Stimulated activated CD4-positive, alpha-beta T cell treated with anti-CD3 and anti-CD28 coated beads, Interleukin-2, amount 100 ng/mL, for 24 hours (primary cell): Measurements from ENCODE around the gene PHLDB3.
"Not testable (repeated sequence)": the region's sequence is repeated elsewhere in the genome, so short reads cannot be mapped to it uniquely, and the experiment has no call there.

Experiments
- DNase-seq, 2 donors: peaks; one replicate each; pipeline ENCODE4 v3.0.0-alpha.2; 2020

The PHLDB3 gene

GRCh38 chr19:43439032-43439708 is 65.4 kb downstream of the PHLDB3 start:
- peak in 1 of 2 donors; percentile 20 for DNase-seq

GRCh38 chr19:43438291-43439031 is 66.1 kb downstream of the PHLDB3 start:
- DNase-seq, result peak in 1 of 2 donors; percentile 20

GRCh38 chr19:43437712-43438111 is 66.8 kb downstream of the PHLDB3 start:
- DNase-seq, result no peak

GRCh38 chr19:43437284-43437683 is 67.3 kb downstream of the PHLDB3 start:
- DNase-seq, result not testable (repeated sequence)

GRCh38 chr19:43435775-43436174 is 68.8 kb downstream of the PHLDB3 start:
- DNase-seq, result no peak

- no peak for DNase-seq
Measured at GRCh38 chr19:43433689-43434088, 70.9 kb downstream of the PHLDB3 start.

GRCh38 chr19:43433358-43433673 is 71.2 kb downstream of the PHLDB3 start:
- no peak for DNase-seq

GRCh38 chr19:43430976-43431375 is 73.6 kb downstream of the PHLDB3 start:
- no peak for DNase-seq

GRCh38 chr19:43430142-43430710 is 74.3 kb downstream of the PHLDB3 start:
- DNase-seq, result no peak

- no peak for DNase-seq
Measured at GRCh38 chr19:43429395-43429794, 75.2 kb downstream of the PHLDB3 start.

GRCh38 chr19:43425567-43426392 is 78.8 kb downstream of the PHLDB3 start:
- no peak for DNase-seq
